Measurements from ENCODE around the gene OSGIN1. TPM values are rescaled to one million over a fixed set of nuclear protein-coding genes. Genes with fewer than 3 reads are reported as not detected.

Gene OSGIN1
- total RNA-seq, 1 experiment from 2014 or later, result 21.8 TPM

GRCh38 chr16:83974475-83974874, 21.4 kb downstream of the OSGIN1 start:
- Mint-ChIP-seq H3K36me3 (ENCODE audit: insufficient read depth, unreplicated experiment) (no peaks in the 10 kb centered on the region), H3K4me1 (ENCODE audit: low read depth, unreplicated experiment) (no peaks in the 10 kb centered on the region), H3K4me3 (ENCODE audit: unreplicated experiment) (no peak overlapping the region), H3K27me3 (ENCODE audit: insufficient read depth, unreplicated experiment) (peaks cover 4% of the 10 kb centered on the region), H3K9me3 (ENCODE audit: unreplicated experiment) (peaks cover 15% of the 10 kb centered on the region), H3K27ac (ENCODE audit: unreplicated experiment) (no peak overlapping the region)
- no peak for DNase-seq
- H3K36me3 ChIP-seq (ENCODE audit: control insufficient read depth, insufficient read depth, low read length), result no peaks in the 10 kb centered on the region
- no peak for TF ChIP-seq CTCF (IDR thresholded peaks at IDR 0.05; ENCODE audit: insufficient read depth in 1 of 2, low read depth in 1 of 2, low read length in 1 of 2, severe bottlenecking in 1 of 2, unreplicated experiment in 1 of 2)
- H3K4me1 ChIP-seq, result no peaks in the 10 kb centered on the region
- CTCF ChIA-PET, result no interaction called here
- POLR2A ChIA-PET, result no interaction called here
- H3K4me3 ChIP-seq (ENCODE audit: low read depth, low read length), result no peak overlapping the region
- intact Hi-C loops (cut with micrococcal nuclease; ENCODE audit: unreplicated experiment), result no loop called here
- no peaks in the 10 kb centered on the region; the same call in 1 of the 2 replicates for H3K27me3 ChIP-seq (replicated peaks; ENCODE audit: control insufficient read depth, insufficient read depth, low read length)
- H3K9me3 ChIP-seq, result peaks cover 12% of the 10 kb centered on the region
- BruUV-seq (replicated peaks), result no TSS peak

GRCh38 chr16:83975590-83976260, 22.7 kb downstream of the OSGIN1 start:
- DNase-seq, result no peak
- H3K4me1 Mint-ChIP-seq (ENCODE audit: low read depth, unreplicated experiment), result no peaks in the 10 kb centered on the region
- Histone ChIP-seq H3K4me1 (no peaks in the 10 kb centered on the region), H3K4me3 (ENCODE audit: low read depth, low read length) (no peak overlapping the region), H3K27me3 (replicated peaks; ENCODE audit: control insufficient read depth, insufficient read depth, low read length) (no peaks in the 10 kb centered on the region; the same call in 1 of the 2 replicates), H3K9me3 (peaks cover 15% of the 10 kb centered on the region), H3K36me3 (ENCODE audit: control insufficient read depth, insufficient read depth, low read length) (no peaks in the 10 kb centered on the region)
- peaks cover 15% of the 10 kb centered on the region for H3K9me3 Mint-ChIP-seq (ENCODE audit: unreplicated experiment)
- H3K36me3 Mint-ChIP-seq (ENCODE audit: insufficient read depth, unreplicated experiment), result no peaks in the 10 kb centered on the region
- CTCF ChIA-PET, result no interaction called here
- no peak overlapping the region for H3K27ac Mint-ChIP-seq (ENCODE audit: unreplicated experiment)
- POLR2A ChIA-PET, result no interaction called here
- intact Hi-C loops (cut with micrococcal nuclease; ENCODE audit: unreplicated experiment), result no loop called here
- no TSS peak for BruUV-seq (replicated peaks)
- no peak overlapping the region for H3K4me3 Mint-ChIP-seq (ENCODE audit: unreplicated experiment)
- no peak for TF ChIP-seq CTCF (IDR thresholded peaks at IDR 0.05; ENCODE audit: insufficient read depth in 1 of 2, low read depth in 1 of 2, low read length in 1 of 2, severe bottlenecking in 1 of 2, unreplicated experiment in 1 of 2)
- H3K27me3 Mint-ChIP-seq (ENCODE audit: insufficient read depth, unreplicated experiment), result peaks cover 4% of the 10 kb centered on the region

- POLR2A ChIA-PET, result no interaction called here
- Histone ChIP-seq H3K4me3 (ENCODE audit: low read depth, low read length) (no peak overlapping the region), H3K4me1 (no peaks in the 10 kb centered on the region), H3K27me3 (replicated peaks; ENCODE audit: control insufficient read depth, insufficient read depth, low read length) (no peaks in the 10 kb centered on the region; the same call in 1 of the 2 replicates), H3K9me3 (peaks cover 15% of the 10 kb centered on the region), H3K36me3 (ENCODE audit: control insufficient read depth, insufficient read depth, low read length) (no peaks in the 10 kb centered on the region)
- H3K27me3 Mint-ChIP-seq (ENCODE audit: insufficient read depth, unreplicated experiment), result peaks cover 4% of the 10 kb centered on the region
- DNase-seq, result no peak
- no peak for TF ChIP-seq CTCF (IDR thresholded peaks at IDR 0.05; ENCODE audit: insufficient read depth in 1 of 2, low read depth in 1 of 2, low read length in 1 of 2, severe bottlenecking in 1 of 2, unreplicated experiment in 1 of 2)
- peaks cover 15% of the 10 kb centered on the region for H3K9me3 Mint-ChIP-seq (ENCODE audit: unreplicated experiment)
- CTCF ChIA-PET, result interaction anchor here (0.6 to 1.0 kb wide), 2 partner anchors 20 kb away, joined by 3 read pairs; no protein-coding TSS in a partner anchor
- H3K36me3 Mint-ChIP-seq (ENCODE audit: insufficient read depth, unreplicated experiment), result no peaks in the 10 kb centered on the region
- no peak overlapping the region for H3K4me3 Mint-ChIP-seq (ENCODE audit: unreplicated experiment)
- no peak overlapping the region for H3K27ac Mint-ChIP-seq (ENCODE audit: unreplicated experiment)
- no TSS peak for BruUV-seq (replicated peaks)
- no peaks in the 10 kb centered on the region for H3K4me1 Mint-ChIP-seq (ENCODE audit: low read depth, unreplicated experiment)
- intact Hi-C loops (cut with micrococcal nuclease; ENCODE audit: unreplicated experiment), result no loop called here
Measured at GRCh38 chr16:83977056-83977815, 24.2 kb downstream of the OSGIN1 start.
